Endodermal cell (in vitro differentiated cells): Measurements from ENCODE around the gene FGF12. TPM values are rescaled to one million over a fixed set of nuclear protein-coding genes. Genes with fewer than 3 reads are reported as not detected.

ENCODE experiments used
- DNase-seq: peaks from one replicate; pipeline ENCODE4 v3.0.0-alpha.2; 2017
- H3K27ac ChIP-seq: 2 replicates; pipeline ENCODE4 v1.5.1; 2013; ENCODE audit warnings: mild to moderate bottlenecking, low read depth, low read length, moderate library complexity
- H3K27me3 ChIP-seq: 2 replicates; pipeline ENCODE4 v1.6.1; 2013; ENCODE audit warnings: mild to moderate bottlenecking, low read length, moderate library complexity; ENCODE audit not compliant: insufficient read depth, control insufficient read depth, poor library complexity, severe bottlenecking
- H3K36me3 ChIP-seq: 2 replicates; pipeline ENCODE4 v1.7.0; 2013; ENCODE audit warnings: mild to moderate bottlenecking, low read length, moderate library complexity; ENCODE audit not compliant: control insufficient read depth, insufficient read depth
- H3K4me1 ChIP-seq: one replicate; pipeline ENCODE4 v1.7.0; 2013; ENCODE audit warnings: low read length; ENCODE audit not compliant: control insufficient read depth, insufficient read depth
- H3K4me3 ChIP-seq: 2 replicates; pipeline ENCODE4 v1.5.1; 2013; ENCODE audit warnings: mild to moderate bottlenecking, low read length, moderate library complexity
- H3K9ac ChIP-seq: 2 replicates; pipeline ENCODE4 v1.6.1; 2013; ENCODE audit warnings: mild to moderate bottlenecking, low read length, moderate library complexity; ENCODE audit not compliant: poor library complexity, severe bottlenecking; ENCODE audit errors: extremely low read depth
- H3K9me3 ChIP-seq: 2 replicates; pipeline ENCODE4 v1.6.1; 2013; ENCODE audit warnings: mild to moderate bottlenecking, low read length, moderate library complexity; ENCODE audit not compliant: control insufficient read depth
- H3K27ac Mint-ChIP-seq: 2 replicates; pipeline ENCODE4 v1.8.0; 2020; ENCODE audit warnings: mixed read lengths
- H3K27me3 Mint-ChIP-seq: 2 replicates; pipeline ENCODE4 v1.8.0; 2021; ENCODE audit warnings: mild to moderate bottlenecking, mixed read lengths; ENCODE audit not compliant: insufficient read depth
- H3K36me3 Mint-ChIP-seq: 2 replicates; pipeline ENCODE4 v1.8.0; 2020; ENCODE audit warnings: low read depth, mixed read lengths
- H3K4me1 Mint-ChIP-seq: 2 replicates; pipeline ENCODE4 v1.8.0; 2020; ENCODE audit warnings: mixed read lengths
- H3K4me3 Mint-ChIP-seq: 2 replicates; pipeline ENCODE4 v1.8.0; 2020; ENCODE audit warnings: mild to moderate bottlenecking, moderate library complexity, mixed read lengths
- H3K9me3 Mint-ChIP-seq: 2 replicates; pipeline ENCODE4 v1.8.0; 2020; ENCODE audit warnings: mild to moderate bottlenecking, mixed read lengths
- CTCF ChIP-seq: fragments of 200-600 bp; sonication (generic); conservative IDR thresholded peaks from 2 replicates; pipeline ENCODE4 v1.5.0; 2021; ENCODE audit warnings: antibody characterized with exemption, mild to moderate bottlenecking
- WGBS, 2 experiments: methylation state at CpG; one replicate each; pipeline versions ENCODE4 v1.1.5 to v1.1.7; 2013; ENCODE audit warnings: missing lambda C conversion rate in 2 of 2, mixed read lengths in 1 of 2; ENCODE audit not compliant: insufficient coverage in 1 of 2, insufficient read length in 1 of 2; 5-methylcytosine and 5-hydroxymethylcytosine counted together
- total RNA-seq, 2 donors: library from RNA; stranded (reverse); fragmentation: NEBNext Ultra II Directional in 1 of 2; extraction: Animal tissue kit (Norgen Biotek cat#: 25700) in 1 of 2; gene quantifications; 2 replicates in 1 of 2; 3 replicates in 1 of 2; pipeline ENCODE4 v1.2.1, GENCODE V29; 2021

FGF12 gene
- total RNA-seq, 2 donors from 2014 or later, result 22.9 to 25.2 TPM

DNA sequence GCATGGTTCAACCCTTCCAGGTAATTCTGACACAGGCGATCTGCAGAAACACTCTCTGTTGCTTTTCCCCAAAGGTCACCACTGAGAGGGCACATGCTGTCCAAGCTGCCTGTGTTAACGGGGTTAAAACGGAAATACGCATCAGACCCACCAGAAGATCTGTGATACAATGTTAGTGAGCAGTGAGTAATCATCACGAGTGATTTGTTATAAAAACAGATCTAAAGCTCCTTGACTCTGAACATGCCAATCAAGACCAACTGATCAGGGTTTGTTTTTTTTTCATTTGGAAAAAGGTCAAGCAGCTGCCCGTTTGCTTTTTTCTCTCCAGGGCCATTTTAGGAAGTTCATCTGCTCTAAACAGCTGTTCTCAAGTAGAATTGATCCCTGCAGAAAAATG is 43.2 kb downstream of the FGF12 start:
- WGBS, 2 experiments, result 89 to 91% methylated on average over 6 of the region's 6 CpGs
- H3K27ac ChIP-seq, result no peak overlapping the region
- Mint-ChIP-seq H3K4me1 (no peaks in the 10 kb centered on the region), H3K9me3 (peaks cover 16% of the 10 kb centered on the region), H3K27me3 (no peaks in the 10 kb centered on the region), H3K36me3 (no peaks in the 10 kb centered on the region), H3K27ac (no peak overlapping the region), H3K4me3 (no peak overlapping the region)
- H3K9me3 ChIP-seq, result peaks cover 10% of the 10 kb centered on the region
- H3K36me3 ChIP-seq, result no peaks in the 10 kb centered on the region
- TF ChIP-seq CTCF, result no peak
- no peak for DNase-seq
- no peaks in the 10 kb centered on the region for H3K4me1 ChIP-seq
- no peak overlapping the region for H3K4me3 ChIP-seq
- H3K27me3 ChIP-seq, result no peaks in the 10 kb centered on the region
- no peak overlapping the region for H3K9ac ChIP-seq

DNA sequence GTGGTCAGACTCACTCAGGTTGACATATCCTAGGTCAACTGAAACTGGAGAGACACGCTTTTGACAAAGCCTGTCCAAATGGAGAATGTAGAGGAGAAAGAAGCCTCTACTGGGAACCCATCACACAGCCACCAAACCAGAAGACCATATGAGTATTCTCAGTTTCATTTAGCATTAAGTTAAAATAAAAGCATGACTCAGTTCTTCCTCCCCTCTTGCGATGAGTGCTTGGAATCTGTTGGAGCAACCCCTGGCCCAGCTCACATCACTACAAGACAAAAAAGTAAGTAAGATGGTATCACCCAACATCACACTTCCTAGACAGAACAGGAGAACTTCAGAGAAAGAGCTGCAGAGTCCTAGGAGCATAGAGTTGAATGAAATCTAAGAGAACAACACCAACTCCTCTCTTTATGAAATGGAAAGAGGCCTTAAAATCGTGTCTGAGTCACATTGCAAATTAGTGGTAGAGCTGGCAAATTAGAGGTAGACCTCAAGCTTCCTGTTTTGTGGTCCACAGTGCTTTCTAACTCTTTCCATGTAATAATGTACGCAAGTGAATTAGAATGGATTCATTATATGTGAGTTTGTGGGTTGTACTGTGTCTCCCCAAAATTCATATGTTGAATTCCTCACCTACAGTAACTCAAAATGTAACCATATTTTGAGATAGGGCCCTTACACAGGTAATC is 51.2 kb downstream of the FGF12 start:
- Mint-ChIP-seq H3K36me3 (no peaks in the 10 kb centered on the region), H3K4me3 (no peak overlapping the region), H3K4me1 (no peaks in the 10 kb centered on the region), H3K27me3 (no peaks in the 10 kb centered on the region), H3K27ac (no peak overlapping the region), H3K9me3 (no peaks in the 10 kb centered on the region)
- H3K9ac ChIP-seq, result no peak overlapping the region
- H3K4me3 ChIP-seq, result no peak overlapping the region
- H3K27me3 ChIP-seq, result no peaks in the 10 kb centered on the region
- H3K27ac ChIP-seq, result no peak overlapping the region
- no peaks in the 10 kb centered on the region for H3K36me3 ChIP-seq
- no peak for DNase-seq
- 95% methylated on average over 4 of the region's 4 CpGs; no CpG with 5 or more reads in 1 of the 2 experiments for WGBS, 2 experiments
- no peak for TF ChIP-seq CTCF
- no peaks in the 10 kb centered on the region for H3K9me3 ChIP-seq
- no peaks in the 10 kb centered on the region for H3K4me1 ChIP-seq

- TF ChIP-seq CTCF, result no peak
These were observed 71.7 kb downstream of the FGF12 start for GRCh38 chr3:192655628-192656027.

More at GRCh38 chr3:192655628-192656027, 71.7 kb downstream of the FGF12 start:
- no peaks in the 10 kb centered on the region for H3K4me1 ChIP-seq
- H3K9me3 ChIP-seq, result no peaks in the 10 kb centered on the region
- Mint-ChIP-seq H3K4me1 (no peaks in the 10 kb centered on the region), H3K4me3 (no peak overlapping the region), H3K9me3 (no peaks in the 10 kb centered on the region), H3K36me3 (no peaks in the 10 kb centered on the region), H3K27me3 (no peaks in the 10 kb centered on the region), H3K27ac (no peak overlapping the region)
- DNase-seq, result no peak
- H3K36me3 ChIP-seq, result no peaks in the 10 kb centered on the region
- H3K4me3 ChIP-seq, result no peak overlapping the region
- H3K9ac ChIP-seq, result no peak overlapping the region
- 91% methylated on average over 5 to 6 of the region's 6 CpGs for WGBS, 2 experiments
- no peaks in the 10 kb centered on the region for H3K27me3 ChIP-seq
- no peak overlapping the region for H3K27ac ChIP-seq
